KMS-11 (cell line): ENCODE data around the gene FMR1NB.

ENCODE experiments used
- H2AFZ ChIP-seq: fragments of 200-600 bp; sonication (generic); 2 replicates; pipeline ENCODE4 v1.6.1; 2016; ENCODE audit warnings: antibody characterized with exemption, mixed run types, low read depth
- H3K27ac ChIP-seq: fragments of 200-600 bp; sonication (generic); 2 replicates; pipeline ENCODE4 v1.6.1; 2016; ENCODE audit warnings: mild to moderate bottlenecking, mixed run types
- H3K27me3 ChIP-seq: fragments of 200-600 bp; sonication (generic); 2 replicates; pipeline ENCODE4 v1.6.1; 2017; ENCODE audit warnings: mild to moderate bottlenecking, low read depth, mixed run types, moderate library complexity; ENCODE audit not compliant: insufficient read depth
- H3K36me3 ChIP-seq: fragments of 200-600 bp; sonication (generic); 2 replicates; pipeline ENCODE4 v1.6.1; 2017; ENCODE audit warnings: mild to moderate bottlenecking, mixed run types; ENCODE audit not compliant: insufficient read depth
- H3K4me1 ChIP-seq: fragments of 200-600 bp; sonication (generic); 2 replicates; pipeline ENCODE4 v1.6.1; 2016; ENCODE audit warnings: mild to moderate bottlenecking, low read depth, mixed run types; ENCODE audit not compliant: poor library complexity, severe bottlenecking
- H3K4me2 ChIP-seq: fragments of 200-600 bp; sonication (generic); 2 replicates; pipeline ENCODE4 v1.7.0; 2016; ENCODE audit warnings: mild to moderate bottlenecking, mixed run types
- H3K4me3 ChIP-seq: fragments of 200-600 bp; sonication (generic); IDR thresholded peaks from 2 replicates; pipeline ENCODE4 v1.6.1; 2017; ENCODE audit warnings: low read depth, low read length, mixed read lengths; ENCODE audit not compliant: insufficient read depth
- H3K79me2 ChIP-seq: fragments of 200-600 bp; sonication (generic); 2 replicates; pipeline ENCODE4 v1.6.1; 2016; ENCODE audit warnings: low read depth, mixed run types; ENCODE audit not compliant: insufficient read depth
- H3K9ac ChIP-seq: fragments of 200-600 bp; sonication (generic); 2 replicates; pipeline ENCODE4 v1.6.1; 2016; ENCODE audit warnings: mild to moderate bottlenecking, mixed run types
- H4K20me1 ChIP-seq: fragments of 200-600 bp; sonication (generic); 2 replicates; pipeline ENCODE4 v1.6.1; 2016; ENCODE audit warnings: mild to moderate bottlenecking, mixed run types; ENCODE audit not compliant: insufficient read depth
- TF ChIP-seq, protein P1 (sequence below): fragments of 200-600 bp; sonication (generic); conservative IDR thresholded peaks from 2 replicates; pipeline ENCODE4 v1.6.1; 2017; ENCODE audit warnings: low read depth, mild to moderate bottlenecking, antibody characterized with exemption, low read length, moderate library complexity, mixed read lengths

The FMR1NB gene, protein sequence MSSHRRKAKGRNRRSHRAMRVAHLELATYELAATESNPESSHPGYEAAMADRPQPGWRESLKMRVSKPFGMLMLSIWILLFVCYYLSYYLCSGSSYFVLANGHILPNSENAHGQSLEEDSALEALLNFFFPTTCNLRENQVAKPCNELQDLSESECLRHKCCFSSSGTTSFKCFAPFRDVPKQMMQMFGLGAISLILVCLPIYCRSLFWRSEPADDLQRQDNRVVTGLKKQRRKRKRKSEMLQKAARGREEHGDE

DNA sequence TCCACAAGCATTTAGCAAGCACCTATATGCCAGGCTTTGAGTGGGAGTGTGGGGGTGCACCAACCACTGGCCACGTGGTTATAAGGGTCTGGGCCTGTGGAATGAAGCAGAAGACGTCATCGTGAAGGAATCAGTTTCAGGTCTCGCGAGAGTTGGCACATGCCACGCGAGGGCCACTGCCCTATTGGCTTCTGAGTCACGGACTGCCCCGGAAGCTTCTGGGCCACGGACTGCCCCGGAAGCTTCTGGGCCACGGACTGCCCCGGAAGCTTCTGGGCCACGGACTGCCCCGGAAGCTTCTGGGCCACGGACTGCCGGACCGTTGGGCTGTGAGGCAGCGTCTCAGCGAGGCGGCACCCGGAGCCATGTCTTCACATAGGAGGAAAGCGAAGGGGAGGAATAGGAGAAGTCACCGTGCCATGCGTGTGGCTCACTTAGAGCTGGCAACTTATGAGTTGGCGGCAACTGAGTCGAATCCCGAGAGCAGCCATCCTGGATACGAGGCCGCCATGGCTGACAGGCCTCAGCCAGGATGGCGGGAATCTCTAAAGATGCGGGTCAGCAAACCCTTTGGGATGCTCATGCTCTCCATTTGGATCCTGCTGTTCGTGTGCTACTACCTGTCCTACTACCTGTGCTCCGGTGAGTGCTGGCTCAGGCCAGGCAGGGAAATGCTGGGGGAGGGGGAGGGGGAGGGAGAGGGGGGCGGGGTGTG is at the start of gene FMR1NB:
Gene FMR1NB, plus strand, starts transcription at position 300 of the 715 bp plus-strand sequence. Its CDS starts 66 bp downstream, at position 366.
- no peaks in the 10 kb centered on the region for H3K27me3 ChIP-seq
- H3K4me2 ChIP-seq = no peak within 1 kb of the TSS
- H3K27ac ChIP-seq = no peak within 1 kb of the TSS
- H2AFZ ChIP-seq = no peak within 1 kb of the TSS
- no peaks in the 10 kb centered on the region for H3K4me1 ChIP-seq
- H4K20me1 ChIP-seq = no peaks in the 10 kb centered on the region
- no peak within 1 kb of the TSS for H3K9ac ChIP-seq
- no peak within 1 kb of the TSS for H3K4me3 ChIP-seq
- no peaks in the 10 kb centered on the region for H3K36me3 ChIP-seq
- TF ChIP-seq, protein P1, sequence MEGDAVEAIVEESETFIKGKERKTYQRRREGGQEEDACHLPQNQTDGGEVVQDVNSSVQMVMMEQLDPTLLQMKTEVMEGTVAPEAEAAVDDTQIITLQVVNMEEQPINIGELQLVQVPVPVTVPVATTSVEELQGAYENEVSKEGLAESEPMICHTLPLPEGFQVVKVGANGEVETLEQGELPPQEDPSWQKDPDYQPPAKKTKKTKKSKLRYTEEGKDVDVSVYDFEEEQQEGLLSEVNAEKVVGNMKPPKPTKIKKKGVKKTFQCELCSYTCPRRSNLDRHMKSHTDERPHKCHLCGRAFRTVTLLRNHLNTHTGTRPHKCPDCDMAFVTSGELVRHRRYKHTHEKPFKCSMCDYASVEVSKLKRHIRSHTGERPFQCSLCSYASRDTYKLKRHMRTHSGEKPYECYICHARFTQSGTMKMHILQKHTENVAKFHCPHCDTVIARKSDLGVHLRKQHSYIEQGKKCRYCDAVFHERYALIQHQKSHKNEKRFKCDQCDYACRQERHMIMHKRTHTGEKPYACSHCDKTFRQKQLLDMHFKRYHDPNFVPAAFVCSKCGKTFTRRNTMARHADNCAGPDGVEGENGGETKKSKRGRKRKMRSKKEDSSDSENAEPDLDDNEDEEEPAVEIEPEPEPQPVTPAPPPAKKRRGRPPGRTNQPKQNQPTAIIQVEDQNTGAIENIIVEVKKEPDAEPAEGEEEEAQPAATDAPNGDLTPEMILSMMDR = no peak
- H3K79me2 ChIP-seq = no peaks in the 10 kb centered on the region

DNA sequence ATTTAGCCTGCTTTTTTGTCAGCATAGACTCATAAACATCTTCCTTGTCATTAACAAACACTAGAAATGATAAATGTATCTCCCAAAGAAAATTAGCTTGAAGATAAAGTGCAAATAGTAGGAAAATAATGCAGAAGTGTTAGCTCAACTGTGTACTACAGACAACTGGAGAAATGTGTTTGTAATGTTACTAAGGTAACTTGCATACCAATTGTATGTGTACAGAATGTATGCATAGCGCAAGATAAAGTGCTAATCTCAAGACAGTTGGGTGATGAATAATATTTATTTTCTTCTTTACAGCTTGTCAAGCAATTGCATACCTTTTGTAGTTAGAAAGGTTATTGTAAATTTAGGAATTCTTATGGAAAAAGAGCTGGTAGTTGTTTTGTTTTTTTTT is 47.3 kb upstream of the FMR1NB start:
- no peaks in the 10 kb centered on the region for H3K36me3 ChIP-seq
- H4K20me1 ChIP-seq = no peaks in the 10 kb centered on the region
- TF ChIP-seq, protein P1 = no peak
- no peaks in the 10 kb centered on the region for H3K79me2 ChIP-seq
- H3K4me2 ChIP-seq = no peak overlapping the region
- no peak overlapping the region for H2AFZ ChIP-seq
- H3K4me1 ChIP-seq = no peaks in the 10 kb centered on the region
- no peak overlapping the region for H3K4me3 ChIP-seq
- no peak overlapping the region for H3K27ac ChIP-seq
- H3K27me3 ChIP-seq = no peaks in the 10 kb centered on the region
- no peak overlapping the region for H3K9ac ChIP-seq

DNA sequence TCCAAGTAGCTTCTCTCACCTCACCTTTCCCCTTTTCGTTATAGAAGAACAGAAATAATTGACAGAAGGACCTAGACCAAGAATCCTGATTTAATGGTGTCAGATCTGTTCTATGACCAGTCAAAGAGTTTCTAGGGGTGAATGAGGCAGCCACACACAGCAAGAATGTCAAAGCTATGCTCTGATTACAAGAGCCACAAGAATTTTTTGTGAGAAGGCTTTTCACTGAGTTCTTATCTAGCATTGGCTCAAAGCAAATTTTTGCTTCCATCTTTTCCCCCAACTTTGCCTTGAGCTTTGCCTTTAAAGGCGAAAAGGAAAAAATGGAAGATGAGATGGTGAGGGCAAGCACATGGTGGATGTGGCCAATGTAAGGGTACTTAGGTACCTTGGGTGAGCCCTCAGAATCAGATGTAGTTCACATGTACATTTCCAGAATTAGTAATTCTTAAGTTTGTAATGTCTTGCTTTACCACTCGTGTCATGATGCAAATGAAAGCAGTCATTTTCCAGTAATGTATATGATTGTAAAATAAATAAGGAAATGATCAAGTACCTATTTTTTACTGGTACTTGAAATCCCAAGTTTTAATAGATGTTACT is 45.9 kb upstream of the FMR1NB start:
- H4K20me1 ChIP-seq = no peaks in the 10 kb centered on the region
- TF ChIP-seq, protein P1 = no peak
- H3K79me2 ChIP-seq = no peaks in the 10 kb centered on the region
- H3K4me1 ChIP-seq = no peaks in the 10 kb centered on the region
- H3K9ac ChIP-seq = no peak overlapping the region
- no peaks in the 10 kb centered on the region for H3K27me3 ChIP-seq
- no peak overlapping the region for H3K27ac ChIP-seq
- H2AFZ ChIP-seq = no peak overlapping the region
- no peaks in the 10 kb centered on the region for H3K36me3 ChIP-seq
- H3K4me3 ChIP-seq = no peak overlapping the region
- no peak overlapping the region for H3K4me2 ChIP-seq

DNA sequence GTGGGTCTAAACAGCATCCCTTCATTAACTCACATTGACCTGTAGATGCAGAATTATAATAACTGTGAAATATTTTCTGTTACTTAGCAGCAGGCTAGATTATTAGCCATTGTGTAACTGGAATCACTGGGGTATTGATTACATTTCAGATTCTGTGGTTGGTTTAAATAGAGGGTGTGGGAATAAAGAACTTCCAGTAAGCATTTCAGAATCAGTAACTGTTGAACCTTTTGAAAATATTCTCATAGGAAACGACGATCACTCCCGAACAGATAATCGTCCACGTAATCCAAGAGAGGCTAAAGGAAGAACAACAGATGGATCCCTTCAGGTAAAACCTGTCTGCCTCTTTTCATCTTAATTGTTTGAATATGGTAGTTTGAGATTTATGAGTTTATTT is 35.9 kb upstream of the FMR1NB start:
- no peaks in the 10 kb centered on the region for H3K27me3 ChIP-seq

More for the DNA sequence above, 35.9 kb upstream of the FMR1NB start:
- H2AFZ ChIP-seq = no peak overlapping the region
- no peaks in the 10 kb centered on the region for H4K20me1 ChIP-seq
- H3K36me3 ChIP-seq = no peaks in the 10 kb centered on the region
- H3K4me1 ChIP-seq = no peaks in the 10 kb centered on the region
- no peak overlapping the region for H3K4me2 ChIP-seq
- no peaks in the 10 kb centered on the region for H3K79me2 ChIP-seq
- no peak overlapping the region for H3K9ac ChIP-seq
- H3K4me3 ChIP-seq = no peak overlapping the region
- H3K27ac ChIP-seq = no peak overlapping the region
- TF ChIP-seq, protein P1 = no peak
